HG03064 (cell line): ENCODE measurements around the gene RPL18A.

ENCODE experiments used
- ATAC-seq: cut with Tn5 transposase; IDR thresholded peaks from one replicate; pipeline ENCODE4 v1.9.1; 2021; ENCODE audit warnings: low read depth; ENCODE audit not compliant: unreplicated experiment

Gene RPL18A

DNA sequence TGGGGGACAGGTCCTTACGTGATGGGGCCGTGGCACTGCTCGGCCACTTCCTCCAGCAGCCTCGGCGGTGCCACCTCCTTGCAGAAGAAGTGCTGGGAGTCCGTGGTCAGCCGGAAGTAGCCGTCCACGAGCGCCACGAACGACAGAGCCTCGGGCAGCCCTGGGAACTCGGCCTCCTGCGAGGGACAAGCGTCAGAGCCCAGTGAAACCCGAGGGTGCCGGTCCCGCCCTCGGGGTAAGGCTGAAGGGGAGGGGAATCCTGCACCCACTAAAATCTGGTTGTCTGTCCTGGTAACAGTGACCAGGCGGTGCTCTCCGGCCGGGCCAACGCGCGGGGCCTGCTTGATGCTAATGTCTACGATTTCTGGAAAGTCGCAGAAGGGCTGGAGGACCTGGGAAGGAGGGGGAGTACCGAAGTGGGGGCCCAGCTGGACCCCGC lies 18.3 kb upstream of the RPL18A start:
- no peak for ATAC-seq

DNA sequence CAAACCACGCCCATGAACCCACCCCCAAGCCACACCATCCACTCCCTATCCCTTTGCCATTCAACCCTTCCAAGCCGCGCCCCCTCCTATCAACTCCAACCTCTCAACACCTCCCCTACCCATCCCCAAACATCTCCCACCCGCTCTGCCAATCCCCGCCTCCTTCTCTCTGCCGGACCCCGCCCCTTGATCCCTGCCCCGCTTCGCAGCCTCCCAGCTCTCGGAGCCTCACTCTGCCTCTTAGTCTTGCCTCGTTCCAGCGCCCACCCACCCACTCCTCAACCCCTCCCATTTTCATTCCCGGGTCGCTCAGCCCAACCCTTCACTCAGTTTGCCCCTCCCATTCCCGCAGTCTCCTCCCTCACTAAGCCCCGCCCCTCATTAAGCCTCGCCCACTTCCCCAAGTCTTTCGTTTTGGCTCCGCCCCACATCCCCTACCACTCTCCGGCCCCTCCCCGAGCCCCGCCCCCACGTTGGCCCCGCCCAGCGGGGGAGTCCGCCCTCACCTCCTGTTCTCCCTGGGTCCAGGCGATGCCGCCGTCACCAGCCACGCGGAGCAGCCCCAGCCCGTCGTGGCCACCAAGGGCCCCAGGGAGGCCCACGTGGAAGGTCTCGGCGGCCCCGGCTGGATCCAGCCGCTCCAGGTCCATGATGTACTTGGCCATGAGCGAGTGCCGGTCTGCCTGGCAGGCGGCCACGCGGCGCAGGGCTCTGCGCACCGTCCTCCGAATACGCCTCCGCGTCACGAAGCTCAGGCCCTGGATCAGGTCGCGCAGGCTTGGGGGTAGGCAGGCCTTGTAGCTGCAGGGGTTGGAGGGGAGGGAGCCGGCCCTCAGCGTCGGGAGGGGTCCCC lies 17.7 kb upstream of the RPL18A start:
- no peak for ATAC-seq

GRCh38 chr19:17842663-17843291 lies 16.9 kb upstream of the RPL18A start:
- ATAC-seq, result no peak

DNA sequence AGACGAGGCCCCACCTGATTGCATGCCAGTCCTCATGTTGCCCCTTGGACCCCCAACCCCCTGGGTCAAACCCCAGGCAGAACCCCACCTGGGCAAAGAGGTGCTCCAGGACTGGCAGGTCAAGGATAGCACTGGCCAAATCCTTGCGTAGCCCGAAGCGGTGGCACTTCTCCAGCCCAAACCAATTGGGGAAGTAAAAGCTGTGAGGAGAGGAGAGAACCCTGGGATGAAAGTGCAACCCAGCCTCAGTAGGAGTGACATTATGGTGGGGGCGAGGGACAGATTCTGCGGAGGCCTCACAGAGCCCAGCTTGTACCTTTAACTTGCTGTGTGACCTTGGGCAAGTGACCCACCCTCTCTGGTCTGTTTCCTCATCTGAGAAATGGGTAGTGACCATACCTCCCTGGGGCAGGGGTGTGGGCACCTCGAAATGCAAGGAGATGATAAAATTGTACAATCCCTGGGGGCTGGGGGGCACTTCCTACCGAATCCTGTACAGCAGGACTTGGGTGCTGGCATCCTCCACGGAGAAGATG lies 16.4 kb upstream of the RPL18A start:
- ATAC-seq, result no peak

DNA sequence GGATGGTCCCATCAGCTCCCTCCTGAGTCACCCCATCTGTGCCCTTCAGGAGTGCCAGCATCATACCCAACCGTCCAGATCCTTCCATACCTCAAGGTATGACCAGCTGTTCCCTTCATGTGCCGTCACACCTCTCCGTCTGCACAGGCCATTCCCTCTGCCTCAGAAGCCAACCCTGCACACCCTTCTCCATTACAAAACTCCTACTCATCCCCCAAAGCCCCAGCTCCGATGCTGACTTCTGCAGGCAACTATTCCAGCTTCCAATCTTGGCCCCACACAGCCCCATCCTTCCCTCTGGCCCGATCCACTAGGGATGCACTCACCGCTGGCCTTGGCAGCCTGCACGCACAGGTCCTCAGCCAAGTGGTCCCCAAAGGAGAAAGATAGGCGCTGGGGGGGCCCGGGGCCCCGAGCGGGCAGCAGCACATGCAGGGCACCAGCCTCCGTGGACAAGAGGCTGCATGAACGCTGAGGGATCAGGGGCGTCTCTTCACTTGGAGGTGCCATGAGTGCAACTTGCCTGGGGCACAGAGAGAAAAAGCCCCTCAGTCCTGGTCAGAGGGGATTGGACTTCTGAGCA lies 15.7 kb upstream of the RPL18A start:
- no peak for ATAC-seq

DNA sequence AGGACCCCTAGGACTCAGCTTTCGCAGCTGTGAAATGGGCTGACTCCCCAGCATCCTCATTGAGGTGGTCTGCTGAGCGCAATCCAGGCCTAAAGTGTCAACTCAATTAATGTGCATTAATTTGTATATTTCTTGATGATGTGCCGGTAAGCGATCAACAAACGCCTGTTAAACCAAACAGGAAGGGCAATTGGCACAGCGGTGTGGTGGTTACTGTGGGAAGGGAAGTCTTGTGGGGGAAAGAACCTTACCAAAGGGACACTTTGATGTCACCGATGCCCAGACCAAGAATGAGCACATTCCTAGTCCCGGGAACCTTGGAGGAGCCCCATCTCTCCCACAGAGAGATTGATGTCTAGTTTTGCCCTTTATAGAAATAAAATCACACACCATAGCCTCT lies 13.6 kb upstream of the RPL18A start:
- no peak for ATAC-seq

DNA sequence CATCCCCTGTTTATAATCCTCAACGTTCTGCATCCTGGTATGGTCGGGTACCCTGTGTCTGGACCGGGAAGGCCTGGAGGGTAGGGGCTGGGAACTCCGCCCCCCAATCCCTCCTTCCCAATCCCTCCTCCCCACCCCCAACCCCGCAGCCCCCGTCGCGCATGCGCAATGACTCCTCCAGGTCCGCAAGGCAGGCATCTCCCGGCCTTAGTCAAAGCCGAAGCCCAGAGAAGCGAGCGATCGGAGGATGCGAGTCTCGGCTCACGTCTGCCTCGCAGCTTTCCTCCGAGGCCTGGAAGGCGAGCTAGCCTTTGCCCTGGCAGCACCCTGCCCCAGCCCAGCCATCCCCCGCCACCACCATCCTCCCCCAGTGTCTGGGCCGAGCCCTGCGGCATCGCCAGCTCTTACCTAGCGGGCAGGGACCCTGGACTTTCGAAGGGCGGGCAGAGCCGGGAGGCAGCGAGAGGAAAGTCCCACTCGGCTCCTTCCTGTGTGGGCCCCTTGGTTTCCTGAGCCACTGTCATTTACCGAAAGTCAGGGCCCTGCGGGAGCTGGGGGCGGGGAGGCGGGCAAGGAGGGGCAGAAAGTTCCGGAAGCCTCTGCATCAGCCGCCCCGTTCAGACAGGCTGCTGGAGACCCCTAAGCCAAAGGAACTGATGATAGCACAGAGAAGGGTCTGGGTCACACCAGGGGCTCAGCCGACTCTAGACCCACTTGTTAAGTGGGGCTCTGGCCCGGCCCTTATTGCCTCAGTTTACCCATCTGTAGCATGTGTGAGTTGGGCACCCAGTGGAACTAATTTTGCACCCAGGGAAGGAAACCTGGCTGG lies 12.0 kb upstream of the RPL18A start, which contains the start of gene JAK3:
JAK3 (minus strand) TSS at position 445 of the 829 bp plus-strand sequence. CDS start 3,565 bp downstream, outside the sequence.
- no peak for ATAC-seq

- no peak for ATAC-seq
Observed at GRCh38 chr19:17848595-17849292, 11.0 kb upstream of the RPL18A start.

GRCh38 chr19:17854061-17854460 lies 5.6 kb upstream of the RPL18A start:
- ATAC-seq, result no peak

DNA sequence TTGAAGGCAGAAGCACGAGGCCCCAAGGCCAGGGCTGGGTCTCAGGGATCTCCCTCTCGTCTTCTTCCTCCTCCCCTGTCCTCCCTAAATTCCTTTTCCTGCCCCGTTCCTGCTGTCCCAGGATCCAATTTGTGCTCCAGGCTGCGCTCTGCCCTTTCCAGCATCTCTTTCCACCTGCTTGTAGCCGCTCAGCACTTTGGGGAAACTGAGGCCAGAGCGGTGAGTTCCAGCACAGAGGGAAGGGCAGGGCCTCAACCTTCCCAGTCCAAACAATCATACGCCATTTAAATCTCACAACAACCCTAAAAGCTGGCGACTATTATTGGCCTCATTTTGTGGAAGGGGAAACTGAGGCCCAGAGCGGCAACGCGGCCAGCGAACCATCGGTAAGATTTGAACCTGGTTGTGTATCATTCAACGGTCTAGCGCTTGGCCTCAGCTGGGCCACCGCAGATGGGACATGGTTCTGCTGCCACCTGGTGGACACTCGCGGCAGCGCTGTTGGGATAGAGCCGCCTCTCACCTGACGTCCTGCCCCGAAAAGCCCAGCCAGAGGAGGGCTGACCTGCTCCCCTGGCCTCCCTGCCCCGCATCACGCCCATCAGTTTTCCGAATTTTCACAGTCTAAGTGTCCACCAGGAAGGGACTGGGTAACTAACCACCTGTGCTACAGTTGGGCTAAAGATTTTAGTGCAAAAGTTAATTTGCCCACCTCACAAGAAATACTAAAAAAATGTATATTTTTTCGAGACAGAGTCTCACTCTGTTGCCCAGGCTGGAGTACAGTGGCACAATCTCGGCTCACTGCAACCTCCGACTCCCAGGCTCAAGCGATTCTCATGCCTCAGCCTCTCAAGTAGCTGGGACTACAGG lies 4.2 kb upstream of the RPL18A start:
- no peak for ATAC-seq

DNA sequence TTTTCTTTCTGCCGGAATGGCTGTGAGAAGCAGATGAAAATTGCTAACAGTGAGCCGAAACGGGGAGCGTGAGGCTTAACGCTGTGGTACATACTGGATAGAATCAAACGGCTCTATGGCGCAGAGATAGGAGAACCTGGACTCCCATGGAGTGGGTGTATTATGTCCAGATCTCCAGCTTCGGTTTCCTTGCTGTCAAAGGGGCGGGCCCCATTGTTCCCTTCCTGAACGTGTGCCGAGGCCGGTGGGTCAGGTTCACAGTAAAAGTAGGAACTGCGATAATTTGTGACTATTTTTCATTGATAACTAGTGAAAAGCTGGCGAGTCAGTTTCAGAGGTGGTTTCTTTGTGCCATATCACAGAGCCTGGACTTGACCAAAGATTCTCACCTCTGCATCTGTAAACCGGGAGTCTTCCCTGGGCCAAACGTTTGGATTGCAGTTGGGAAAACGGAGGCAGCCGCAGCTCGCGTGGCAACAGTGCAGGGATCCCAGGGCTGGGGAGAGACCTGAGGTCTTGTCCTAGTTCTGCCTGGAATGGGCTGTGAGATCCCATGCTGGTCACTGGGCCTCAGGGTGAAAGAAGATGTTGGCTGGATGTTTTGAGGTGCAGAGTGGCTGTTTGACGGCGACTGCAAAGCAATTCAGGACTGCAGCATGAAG lies 752 bp downstream of the RPL18A start:
- ATAC-seq, result no peak

GRCh38 chr19:17860993-17861360 lies 1.3 kb downstream of the RPL18A start:
- ATAC-seq, result no peak

GRCh38 chr19:17861542-17862402 lies 2.1 kb downstream of the RPL18A start:
- no peak for ATAC-seq

GRCh38 chr19:17862711-17863519 lies 3.2 kb downstream of the RPL18A start:
- no peak for ATAC-seq

DNA sequence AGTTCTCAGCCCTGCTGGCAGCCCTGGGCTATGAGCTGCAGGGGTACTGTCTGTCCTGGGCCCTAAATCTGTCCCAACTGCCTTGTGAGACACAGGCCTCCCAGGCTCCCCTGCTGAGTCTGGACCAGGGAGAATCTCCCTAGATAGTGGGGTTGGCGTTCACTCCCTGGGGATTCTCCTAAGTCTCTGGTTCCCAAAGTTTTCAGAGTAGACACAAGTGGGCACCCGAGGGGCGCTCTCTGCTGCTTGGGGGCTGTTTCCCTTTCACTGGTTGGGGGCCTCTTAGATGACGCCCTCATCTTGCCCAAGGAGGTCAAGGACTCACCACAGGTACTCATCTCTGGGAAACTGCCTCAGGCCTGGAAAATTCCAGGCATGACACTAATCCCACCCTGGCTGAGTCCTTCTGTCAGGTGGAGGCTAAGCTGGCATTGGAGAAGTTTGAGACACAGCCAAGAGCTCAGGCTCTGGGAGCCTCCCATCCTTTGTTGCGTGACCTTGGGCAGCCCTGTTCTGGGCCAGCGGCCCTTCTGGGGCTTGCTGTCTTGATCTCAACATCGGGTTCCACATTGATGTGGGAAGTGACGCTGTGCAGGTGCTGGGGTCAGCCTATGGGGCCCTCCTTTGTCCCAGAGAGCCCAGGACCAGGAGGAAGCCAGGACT lies 3.9 kb downstream of the RPL18A start:
- no peak for ATAC-seq
